AG10803 (cell line): ENCODE data around the gene ADGRB2.

Source experiments
- DNase-seq: peaks from one replicate; pipeline ENCODE4 v3.0.0; 2010; ENCODE audit warnings: low read depth
- H3K4me3 ChIP-seq: 2 replicates; pipeline ENCODE4 v1.5.1; 2011; ENCODE audit warnings: mild to moderate bottlenecking, low read length, control low read depth
- CTCF ChIP-seq: conservative IDR thresholded peaks from 2 replicates; pipeline ENCODE4 v1.5.1; 2011; ENCODE audit warnings: mild to moderate bottlenecking, low read length, control low read depth, inconsistent platforms

Gene ADGRB2

GRCh38 chr1:31732751-31733289 lies 31.3 kb downstream of the ADGRB2 start:
- no peak for TF ChIP-seq CTCF
- DNase-seq: no peak
- H3K4me3 ChIP-seq: no peak overlapping the region

- DNase-seq: no peak
- no peak for TF ChIP-seq CTCF
- no peak overlapping the region for H3K4me3 ChIP-seq
These were observed 31.8 kb downstream of the ADGRB2 start for GRCh38 chr1:31732343-31732742.

GRCh38 chr1:31731049-31731565 lies 33.0 kb downstream of the ADGRB2 start:
- no peak for TF ChIP-seq CTCF
- no peak for DNase-seq
- H3K4me3 ChIP-seq: no peak overlapping the region

- TF ChIP-seq CTCF: no peak
- no peak for DNase-seq
- no peak overlapping the region for H3K4me3 ChIP-seq
These were observed 33.6 kb downstream of the ADGRB2 start for GRCh38 chr1:31730336-31731048.

GRCh38 chr1:31727849-31728248 lies 36.3 kb downstream of the ADGRB2 start:
- no peak overlapping the region for H3K4me3 ChIP-seq
- TF ChIP-seq CTCF: no peak
- DNase-seq: no peak

- TF ChIP-seq CTCF: no peak
- no peak for DNase-seq
These were observed 36.9 kb downstream of the ADGRB2 start for GRCh38 chr1:31727195-31727594.

GRCh38 chr1:31726715-31727114 lies 37.4 kb downstream of the ADGRB2 start:
- H3K4me3 ChIP-seq: no peak overlapping the region
- DNase-seq: no peak
- no peak for TF ChIP-seq CTCF

More at GRCh38 chr1:31727195-31727594, 36.9 kb downstream of the ADGRB2 start:
- no peak overlapping the region for H3K4me3 ChIP-seq
